Sigmoid colon (tissue), 3 donors: ENCODE data around the gene AVPR2.

ENCODE experiments used
- POLR2A ChIP-seq, 2 donors: fragments of 450-650 bp; IDR thresholded peaks; one replicate each; pipeline ENCODE4 v1.6.1; 2016; ENCODE audit warnings: antibody characterized with exemption in 2 of 2, mild to moderate bottlenecking in 2 of 2, moderate library complexity in 2 of 2
- TF ChIP-seq, protein P1 (sequence below), 4 experiments: fragments of 450-650 bp in 3 of 4; fragments of 200-600 bp in 1 of 4; IDR thresholded peaks; one replicate each; pipeline ENCODE4 v1.5.1; 2016 to 2019; ENCODE audit warnings: antibody characterized with exemption in 4 of 4, mild to moderate bottlenecking in 3 of 4, moderate library complexity in 2 of 4

DNA sequence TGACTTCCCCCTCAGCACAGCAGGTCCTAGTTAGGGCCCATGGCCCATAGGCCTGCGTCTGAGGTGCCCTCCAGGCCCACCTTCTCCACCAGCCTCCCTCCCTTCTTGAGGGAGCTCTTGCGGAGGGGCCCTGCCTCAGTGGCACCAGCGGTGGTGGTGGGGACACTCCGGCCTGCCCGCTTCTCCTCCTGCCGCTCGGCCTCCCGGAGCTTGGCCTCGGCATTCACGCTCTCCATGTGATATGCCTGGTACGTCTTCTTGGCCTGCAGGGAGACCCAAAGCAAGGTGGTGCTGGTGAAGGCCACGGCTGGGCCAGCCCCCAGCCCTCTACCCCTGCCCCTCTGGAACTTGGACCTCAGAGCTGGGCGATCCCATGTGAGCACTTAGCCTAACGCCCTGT, 16.1 kb downstream of the AVPR2 start:
- TF ChIP-seq, protein P1, sequence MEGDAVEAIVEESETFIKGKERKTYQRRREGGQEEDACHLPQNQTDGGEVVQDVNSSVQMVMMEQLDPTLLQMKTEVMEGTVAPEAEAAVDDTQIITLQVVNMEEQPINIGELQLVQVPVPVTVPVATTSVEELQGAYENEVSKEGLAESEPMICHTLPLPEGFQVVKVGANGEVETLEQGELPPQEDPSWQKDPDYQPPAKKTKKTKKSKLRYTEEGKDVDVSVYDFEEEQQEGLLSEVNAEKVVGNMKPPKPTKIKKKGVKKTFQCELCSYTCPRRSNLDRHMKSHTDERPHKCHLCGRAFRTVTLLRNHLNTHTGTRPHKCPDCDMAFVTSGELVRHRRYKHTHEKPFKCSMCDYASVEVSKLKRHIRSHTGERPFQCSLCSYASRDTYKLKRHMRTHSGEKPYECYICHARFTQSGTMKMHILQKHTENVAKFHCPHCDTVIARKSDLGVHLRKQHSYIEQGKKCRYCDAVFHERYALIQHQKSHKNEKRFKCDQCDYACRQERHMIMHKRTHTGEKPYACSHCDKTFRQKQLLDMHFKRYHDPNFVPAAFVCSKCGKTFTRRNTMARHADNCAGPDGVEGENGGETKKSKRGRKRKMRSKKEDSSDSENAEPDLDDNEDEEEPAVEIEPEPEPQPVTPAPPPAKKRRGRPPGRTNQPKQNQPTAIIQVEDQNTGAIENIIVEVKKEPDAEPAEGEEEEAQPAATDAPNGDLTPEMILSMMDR (IDR thresholded peaks at IDR 0.05), result no peak
- no peak for TF ChIP-seq POLR2A (IDR thresholded peaks at IDR 0.05)
